Kidney tubule cell (primary cell): ENCODE results near the gene MAMSTR.
"Not testable (repeated sequence)": the region's sequence is repeated elsewhere in the genome, so short reads cannot be mapped to it uniquely, and the experiment has no call there.

Experiments used
- DNase-seq: peaks from one replicate; pipeline ENCODE4 v3.0.0-alpha.2; 2018; ENCODE audit warnings: low spot score

Gene MAMSTR, protein sequence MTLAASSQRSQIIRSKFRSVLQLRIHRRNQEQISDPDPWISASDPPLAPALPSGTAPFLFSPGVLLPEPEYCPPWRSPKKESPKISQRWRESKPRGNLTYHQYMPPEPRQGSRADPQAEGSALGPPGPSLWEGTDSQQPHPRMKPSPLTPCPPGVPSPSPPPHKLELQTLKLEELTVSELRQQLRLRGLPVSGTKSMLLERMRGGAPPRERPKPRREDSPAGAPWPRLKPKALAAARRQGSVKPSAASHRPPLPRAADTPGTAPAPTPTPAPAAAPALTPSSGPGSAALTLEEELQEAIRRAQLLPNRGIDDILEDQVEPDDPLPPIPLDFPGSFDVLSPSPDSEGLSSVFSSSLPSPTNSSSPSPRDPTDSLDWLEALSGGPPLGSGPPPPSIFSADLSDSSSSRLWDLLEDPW

DNA sequence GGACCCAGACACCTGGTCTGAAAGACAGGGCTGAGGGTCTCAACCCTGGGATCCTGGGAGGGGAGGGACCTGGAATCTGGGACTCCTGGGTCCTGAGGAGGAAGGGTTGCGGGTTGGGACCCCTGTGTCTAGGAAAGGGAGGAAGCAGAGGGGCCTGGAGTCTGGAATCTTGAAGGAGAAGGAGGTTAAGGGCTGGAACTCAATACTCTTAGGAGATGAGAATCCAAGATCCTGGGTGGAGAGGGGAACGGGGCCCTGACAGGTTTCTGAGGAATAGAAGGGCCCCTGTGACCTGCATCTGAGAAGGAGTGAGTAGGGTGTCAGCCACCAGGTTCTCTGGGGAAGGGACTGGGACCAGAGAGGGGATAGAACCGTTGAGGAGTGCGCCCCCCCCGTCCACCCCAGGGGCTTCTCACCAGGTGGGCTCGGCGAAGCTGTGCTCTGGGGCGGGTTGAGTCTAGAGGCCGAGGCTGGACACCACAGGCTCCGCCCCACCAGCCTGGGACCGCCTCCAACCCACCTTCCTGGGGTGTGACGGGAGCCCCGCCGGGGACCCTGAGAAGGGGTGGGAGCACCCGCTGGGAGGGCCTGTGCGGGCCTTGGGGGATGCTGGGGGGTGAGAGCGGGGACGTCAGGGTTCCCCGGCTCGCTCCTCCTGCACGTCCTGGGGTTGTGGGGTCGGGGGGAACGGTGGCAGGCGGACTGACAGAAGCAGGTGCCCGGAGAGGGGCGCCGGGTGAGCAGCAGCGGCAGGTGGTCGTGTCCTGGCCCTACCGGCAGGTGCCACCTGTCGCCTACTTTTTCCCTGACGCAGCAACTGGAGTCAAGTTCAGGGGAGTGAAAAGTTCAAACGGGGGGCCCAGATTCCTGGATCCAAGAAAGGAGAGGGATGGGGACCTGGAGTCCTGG lies at the start of gene MAMSTR:
Gene MAMSTR, minus strand, starts transcription at position 463 of the 909 bp plus-strand sequence. CDS start 694 bp downstream, outside the sequence.
- no peak for DNase-seq

- no peak for DNase-seq
These were observed 49.6 kb upstream of the MAMSTR start for GRCh38 chr19:48768994-48769713.

DNA sequence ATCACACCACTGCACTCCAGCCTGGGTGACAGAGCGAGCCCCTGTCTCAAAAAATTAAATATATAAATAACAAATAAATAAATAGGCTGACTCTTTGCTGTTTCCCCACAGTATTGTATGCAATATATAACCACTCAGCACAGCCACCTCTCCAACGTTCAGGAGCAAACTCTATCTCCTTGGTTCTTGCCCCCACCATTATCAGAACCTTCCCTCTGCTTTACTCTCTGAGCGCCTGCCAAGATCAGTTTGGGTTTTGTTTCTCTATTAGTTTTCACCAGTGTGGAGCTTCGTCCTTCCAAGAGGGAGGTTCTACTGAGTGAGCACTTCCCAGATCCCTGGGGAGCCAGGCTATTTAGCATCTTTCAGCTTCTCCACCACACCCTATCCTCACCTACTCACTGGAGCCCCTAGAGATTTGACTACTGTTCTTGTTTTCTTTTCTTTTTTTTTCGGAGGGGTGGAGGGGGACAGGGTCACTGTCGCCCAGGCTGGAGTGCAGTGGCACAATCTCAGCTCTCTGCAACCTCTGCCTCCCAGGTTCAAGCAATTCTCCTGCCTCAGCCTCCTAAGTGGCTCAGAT lies 48.7 kb upstream of the MAMSTR start:
- DNase-seq: not testable (repeated sequence)

- not testable (repeated sequence) for DNase-seq
These were observed 46.3 kb upstream of the MAMSTR start for GRCh38 chr19:48765816-48766215.

GRCh38 chr19:48760504-48761205 lies 41.1 kb upstream of the MAMSTR start:
- no peak for DNase-seq

- DNase-seq: no peak
These were observed 38.2 kb upstream of the MAMSTR start for GRCh38 chr19:48757741-48758144.

DNA sequence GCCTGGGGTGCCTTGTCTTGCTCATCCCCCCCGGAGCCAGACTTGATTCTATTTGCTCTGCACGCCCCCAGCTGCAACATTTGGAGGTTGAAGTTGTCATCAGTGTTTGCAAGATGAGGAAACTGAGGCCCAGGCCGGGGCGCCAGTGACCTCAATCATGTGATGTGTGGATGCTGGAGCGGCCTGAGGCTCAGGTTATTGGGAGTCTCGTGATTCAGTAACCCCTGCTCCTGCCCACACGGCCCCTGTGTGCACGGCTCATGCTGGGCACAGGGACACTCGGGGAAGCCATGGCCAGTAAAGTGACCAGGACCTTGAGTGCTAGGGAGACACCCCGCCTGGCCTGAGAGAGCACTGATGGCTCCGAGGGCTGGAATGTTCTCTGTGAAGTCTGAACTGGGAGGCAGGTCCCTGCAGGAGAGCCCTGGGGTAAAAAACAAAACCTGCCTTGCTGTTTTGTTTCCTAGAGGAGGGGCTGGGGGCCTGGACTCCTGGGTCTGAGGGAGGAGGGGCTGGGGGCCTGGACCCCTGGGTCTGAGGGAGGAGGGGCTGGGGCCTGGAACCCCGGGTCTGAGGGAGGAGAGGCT lies 37.7 kb upstream of the MAMSTR start:
- DNase-seq: no peak

GRCh38 chr19:48756686-48757085 lies 37.2 kb upstream of the MAMSTR start:
- DNase-seq: no peak

DNA sequence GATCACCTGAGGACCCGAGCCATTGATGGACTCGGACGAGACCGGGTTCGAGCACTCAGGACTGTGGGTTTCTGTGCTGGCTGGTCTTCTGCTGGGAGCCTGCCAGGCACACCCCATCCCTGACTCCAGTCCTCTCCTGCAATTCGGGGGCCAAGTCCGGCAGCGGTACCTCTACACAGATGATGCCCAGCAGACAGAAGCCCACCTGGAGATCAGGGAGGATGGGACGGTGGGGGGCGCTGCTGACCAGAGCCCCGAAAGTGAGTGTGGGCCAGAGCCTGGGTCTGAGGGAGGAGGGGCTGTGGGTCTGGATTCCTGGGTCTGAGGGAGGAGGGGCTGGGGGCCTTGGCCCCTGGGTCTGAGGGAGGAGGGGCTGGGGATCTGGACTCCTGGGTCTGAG lies 36.7 kb upstream of the MAMSTR start:
- no peak for DNase-seq

- DNase-seq: no peak
These were observed 36.3 kb upstream of the MAMSTR start for GRCh38 chr19:48755787-48756186.

GRCh38 chr19:48755084-48755641 lies 35.6 kb upstream of the MAMSTR start, which contains the start of gene FGF21:
FGF21 (plus strand) TSS chr19:48755524; CDS start chr19:48756237, 713 bp downstream.
- DNase-seq: no peak

DNA sequence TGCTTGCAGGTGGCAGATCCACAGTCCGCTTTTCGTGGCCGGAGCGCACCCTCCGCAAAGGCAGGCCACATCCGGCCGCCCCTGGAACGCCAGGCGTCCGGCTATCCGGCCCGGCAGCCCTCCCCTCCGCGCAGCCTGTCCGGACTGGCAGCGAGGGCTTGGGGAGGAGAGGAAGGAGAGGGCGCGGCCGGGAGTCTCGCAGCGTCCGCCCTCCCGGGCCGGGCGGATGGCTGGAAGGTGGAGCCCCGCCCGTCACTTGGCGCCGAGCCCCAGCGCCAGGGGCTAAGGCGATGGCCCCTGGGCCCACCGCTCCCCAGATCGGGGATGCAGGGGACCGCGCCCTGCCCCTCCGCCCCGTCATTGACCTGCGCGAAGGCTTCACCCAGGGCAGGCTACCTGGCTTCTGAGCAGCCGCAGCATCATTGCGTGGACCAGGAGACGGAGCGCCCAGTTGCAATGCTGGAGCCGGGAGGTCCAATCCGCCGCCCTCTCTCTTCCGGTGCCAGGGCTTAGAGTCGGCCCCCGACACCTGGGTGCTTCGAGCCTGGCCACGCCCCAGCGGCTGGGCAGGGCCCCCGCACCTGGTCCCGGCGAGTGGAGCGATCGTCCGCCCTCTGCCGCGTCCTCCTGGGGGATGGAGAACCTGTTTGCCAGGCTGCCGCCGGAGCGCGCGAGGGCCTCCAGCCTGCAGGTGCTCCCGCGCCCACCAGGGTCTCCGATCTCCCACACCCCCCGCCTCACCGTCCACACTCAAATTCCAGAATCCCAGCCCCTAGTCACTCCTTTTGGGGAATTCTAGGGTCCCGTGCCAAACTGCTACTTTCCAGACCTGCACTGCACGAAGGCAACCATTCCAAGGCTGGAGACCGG lies 33.2 kb upstream of the MAMSTR start, which contains the start of gene FUT1:
Gene FUT1, minus strand, starts transcription at position 146 of the 870 bp plus-strand sequence. CDS start 1,360 bp downstream, outside the sequence.
- peak; percentile 81 for DNase-seq

DNA sequence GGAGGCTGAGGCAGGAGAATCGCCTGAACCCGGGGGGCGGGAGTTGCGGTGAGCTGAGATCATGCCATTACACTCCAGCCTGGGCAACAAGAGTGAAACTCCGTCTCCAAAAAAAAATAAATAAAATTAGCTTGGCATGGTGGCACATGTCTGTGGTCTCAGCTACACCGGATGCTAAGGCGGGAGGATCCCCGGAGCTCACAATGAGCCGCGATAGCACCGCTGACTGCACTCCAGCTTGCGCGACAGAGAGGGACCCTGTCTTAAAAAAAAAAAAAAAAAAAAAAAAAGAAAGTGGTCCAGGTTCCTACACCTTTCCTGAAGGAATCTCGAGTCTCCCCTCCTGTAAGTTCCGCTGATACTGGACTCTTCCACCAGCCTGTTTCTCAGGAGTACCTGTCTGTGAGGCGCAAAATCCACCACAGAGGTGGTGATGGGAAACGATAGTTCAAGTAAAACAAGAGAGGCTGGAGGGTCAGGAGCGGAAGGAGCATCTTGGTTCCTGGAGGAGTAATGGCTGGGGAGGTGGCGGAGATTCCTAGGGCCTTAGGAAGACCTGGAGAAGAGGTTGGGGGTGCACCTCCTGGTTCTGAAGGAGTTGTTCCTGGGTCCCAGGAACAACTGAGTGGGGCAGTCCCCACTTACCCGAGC lies 32.4 kb upstream of the MAMSTR start:
- no peak for DNase-seq

DNA sequence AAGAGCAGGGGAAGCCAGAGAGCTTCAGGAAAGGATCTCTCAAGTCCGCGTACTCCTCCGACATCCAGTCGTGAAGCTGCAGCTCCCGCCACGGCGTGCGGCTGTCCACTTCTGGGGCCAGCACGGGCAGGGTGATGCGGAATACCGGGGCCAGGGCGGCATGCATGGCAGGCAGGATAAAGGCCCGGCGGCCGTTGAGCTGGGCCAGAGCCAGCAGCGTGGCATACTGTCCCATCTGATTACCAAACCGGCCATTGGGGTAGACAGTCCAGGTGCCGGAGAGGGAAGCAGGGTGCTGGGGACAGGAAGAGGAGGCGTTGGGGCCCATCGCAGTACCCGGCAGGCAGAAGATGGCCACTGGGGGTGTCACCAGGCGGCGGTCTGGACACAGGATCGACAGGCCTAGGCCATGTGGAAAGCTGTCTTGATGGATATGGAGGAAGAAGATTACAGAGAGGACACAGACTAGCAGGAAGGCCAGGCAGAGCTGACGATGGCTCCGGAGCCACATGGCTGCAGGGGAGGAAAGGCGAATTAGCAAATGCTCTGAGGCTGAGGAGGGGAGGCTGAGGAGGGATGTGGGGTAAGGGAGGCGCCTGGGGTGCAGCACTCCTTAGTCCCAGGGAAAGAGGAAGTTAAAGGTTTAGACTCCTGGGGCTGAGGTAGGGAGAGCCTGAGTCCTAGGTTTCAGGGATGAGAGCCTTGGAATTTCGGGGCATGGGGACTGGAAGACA lies 31.4 kb upstream of the MAMSTR start:
- DNase-seq: no peak

GRCh38 chr19:48750351-48750750 lies 30.8 kb upstream of the MAMSTR start:
- DNase-seq: no peak

DNA sequence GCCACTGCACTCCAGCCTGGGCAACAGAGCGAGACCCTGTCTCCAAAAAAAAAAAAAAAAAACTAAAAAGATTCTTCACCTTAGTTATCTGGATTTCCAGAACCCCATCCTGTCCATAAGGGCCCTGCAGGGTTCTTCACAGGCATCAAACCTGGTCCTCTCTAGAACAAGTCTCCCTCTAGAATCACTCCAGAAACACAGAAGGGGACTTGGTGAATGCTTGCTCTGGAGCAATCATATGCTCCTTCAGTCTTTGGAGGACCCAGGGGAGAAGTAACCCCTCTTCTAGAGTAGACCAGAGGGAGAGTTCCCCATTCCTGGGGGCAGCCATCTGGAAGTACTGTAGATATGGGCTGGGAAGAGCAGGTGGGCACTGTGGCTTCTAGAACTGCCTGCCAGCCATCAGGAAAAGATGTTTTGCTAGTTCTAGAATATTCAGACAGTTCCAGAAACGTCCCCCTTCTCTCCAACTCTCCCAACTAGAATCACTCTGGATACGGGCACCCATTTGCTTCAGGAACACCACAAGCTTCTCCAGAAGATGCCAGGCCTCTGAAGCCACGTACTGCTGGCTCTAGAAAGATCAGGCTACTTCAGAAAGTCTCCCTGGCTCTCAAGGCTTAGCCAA lies 30.2 kb upstream of the MAMSTR start:
- DNase-seq: no peak
